Measurements from ENCODE around the gene BBS1.

GRCh38 chr11:66566221-66566620, 55.8 kb downstream of the BBS1 start:
- TF ChIP-seq CTCF (conservative IDR thresholded peaks at IDR 0.05 in 1 of 2, IDR thresholded peaks at IDR 0.05 in 1 of 2; ENCODE audit: extremely low read depth in 1 of 2, insufficient read depth in 1 of 2, low read depth in 1 of 2, low read length in 2 of 2): no peak
- no peak for TF ChIP-seq EZH2 (IDR thresholded peaks at IDR 0.05; ENCODE audit: borderline replicate concordance, low read length)

Measured in mammary epithelial cell (primary cell).